Astrocyte (in vitro differentiated cells and primary cell): ENCODE data around the gene ERICH3.

Experiments used
- EZH2 ChIP-seq: IDR thresholded peaks from 2 replicates; pipeline ENCODE4 v1.6.1; 2012; ENCODE audit warnings: mild to moderate bottlenecking, low read length, inconsistent platforms; ENCODE audit not compliant: insufficient read depth
- TF ChIP-seq, protein P1 (sequence below): IDR thresholded peaks from 2 replicates; pipeline ENCODE4 v1.5.1; 2011; ENCODE audit warnings: low read depth, mild to moderate bottlenecking, inconsistent platforms, low read length, moderate library complexity; ENCODE audit not compliant: insufficient read depth

- TF ChIP-seq, protein P1, sequence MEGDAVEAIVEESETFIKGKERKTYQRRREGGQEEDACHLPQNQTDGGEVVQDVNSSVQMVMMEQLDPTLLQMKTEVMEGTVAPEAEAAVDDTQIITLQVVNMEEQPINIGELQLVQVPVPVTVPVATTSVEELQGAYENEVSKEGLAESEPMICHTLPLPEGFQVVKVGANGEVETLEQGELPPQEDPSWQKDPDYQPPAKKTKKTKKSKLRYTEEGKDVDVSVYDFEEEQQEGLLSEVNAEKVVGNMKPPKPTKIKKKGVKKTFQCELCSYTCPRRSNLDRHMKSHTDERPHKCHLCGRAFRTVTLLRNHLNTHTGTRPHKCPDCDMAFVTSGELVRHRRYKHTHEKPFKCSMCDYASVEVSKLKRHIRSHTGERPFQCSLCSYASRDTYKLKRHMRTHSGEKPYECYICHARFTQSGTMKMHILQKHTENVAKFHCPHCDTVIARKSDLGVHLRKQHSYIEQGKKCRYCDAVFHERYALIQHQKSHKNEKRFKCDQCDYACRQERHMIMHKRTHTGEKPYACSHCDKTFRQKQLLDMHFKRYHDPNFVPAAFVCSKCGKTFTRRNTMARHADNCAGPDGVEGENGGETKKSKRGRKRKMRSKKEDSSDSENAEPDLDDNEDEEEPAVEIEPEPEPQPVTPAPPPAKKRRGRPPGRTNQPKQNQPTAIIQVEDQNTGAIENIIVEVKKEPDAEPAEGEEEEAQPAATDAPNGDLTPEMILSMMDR, result no peak
- TF ChIP-seq EZH2, result no peak
These were observed 139.4 kb downstream of the ERICH3 start for GRCh38 chr1:74534241-74534640.
